Mucosa of gallbladder (tissue), 1 donor: ENCODE results near the gene UBN2. TPM values are rescaled to one million over a fixed set of nuclear protein-coding genes. Genes with fewer than 3 reads are reported as not detected.

ENCODE experiments used
- DNase-seq: peaks from one replicate; pipeline ENCODE4 v3.0.0-alpha.2; 2020; ENCODE audit warnings: low spot score
- total RNA-seq: library from RNA; stranded (reverse); gene quantifications from one replicate; pipeline ENCODE4 v1.2.1, GENCODE V29; 2021
- donor health status: DM: no; HTN: no; CAD: no.

The UBN2 gene
- total RNA-seq, 1 donor from 2014 or later = 20.4 TPM

DNA sequence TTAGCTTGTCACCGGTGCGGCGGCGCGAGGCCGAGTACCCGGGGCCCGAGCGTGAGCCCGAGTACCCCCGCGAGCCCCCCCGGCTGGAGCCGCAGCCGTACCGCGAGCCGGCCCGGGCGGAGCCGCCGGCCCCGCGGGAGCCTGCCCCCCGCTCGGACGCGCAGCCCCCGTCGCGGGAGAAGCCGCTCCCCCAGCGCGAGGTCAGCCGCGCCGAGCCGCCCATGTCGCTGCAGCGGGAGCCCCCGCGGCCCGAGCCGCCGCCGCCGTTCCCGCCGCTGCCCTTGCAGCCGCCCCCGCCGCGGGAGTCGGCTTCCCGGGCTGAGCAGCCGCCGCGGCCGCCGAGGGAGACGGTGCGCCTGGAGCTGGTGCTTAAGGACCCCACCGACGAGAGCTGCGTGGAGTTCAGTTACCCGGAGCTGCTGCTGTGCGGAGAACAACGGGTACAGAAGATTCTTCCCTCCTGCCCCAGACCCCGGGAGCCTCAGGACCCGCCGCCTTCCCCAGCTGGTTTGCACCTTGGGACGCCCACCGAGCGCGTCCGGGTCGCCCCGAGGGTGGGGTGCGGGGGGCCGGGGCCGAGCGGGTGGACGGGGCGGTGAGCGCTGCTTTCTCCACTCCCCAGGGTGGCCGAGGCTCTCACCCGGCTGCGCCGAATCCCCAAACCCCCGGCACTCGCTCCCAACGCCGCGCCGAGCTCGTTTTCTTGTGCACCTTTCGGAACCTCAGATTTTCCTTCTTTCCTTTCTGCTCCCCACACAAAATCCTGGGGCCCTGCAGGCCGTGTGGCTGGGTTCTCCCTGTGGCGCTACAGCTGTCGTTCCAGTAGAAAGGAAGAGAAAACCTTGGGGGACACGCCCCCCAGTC lies 708 bp downstream of the UBN2 start:
- no peak for DNase-seq

GRCh38 chr7:139232377-139232717 lies 1.3 kb downstream of the UBN2 start:
- no peak for DNase-seq

GRCh38 chr7:139232904-139233303 lies 1.9 kb downstream of the UBN2 start:
- DNase-seq = no peak

DNA sequence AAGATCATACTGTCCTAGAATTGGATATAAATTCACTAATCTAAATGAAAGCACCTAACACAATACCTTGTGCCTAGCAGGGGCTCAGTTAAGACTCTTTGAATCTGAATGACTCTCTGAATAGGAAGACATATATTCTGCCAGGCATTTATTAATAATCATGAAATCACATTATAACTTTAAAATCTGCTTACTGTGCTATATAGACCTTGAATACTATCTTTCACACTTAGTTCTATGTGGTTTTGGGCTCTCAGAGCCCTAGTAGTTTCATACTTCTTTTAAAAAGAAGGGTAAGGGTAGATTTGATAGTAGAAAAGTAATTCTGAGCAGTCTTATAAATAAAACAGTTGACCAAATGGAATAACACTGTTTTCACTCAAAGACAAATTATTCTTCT lies 10.2 kb downstream of the UBN2 start:
- DNase-seq = no peak

- DNase-seq = no peak
Measured at GRCh38 chr7:139242741-139243281, 11.8 kb downstream of the UBN2 start.

GRCh38 chr7:139245401-139245800 lies 14.4 kb downstream of the UBN2 start:
- no peak for DNase-seq

DNA sequence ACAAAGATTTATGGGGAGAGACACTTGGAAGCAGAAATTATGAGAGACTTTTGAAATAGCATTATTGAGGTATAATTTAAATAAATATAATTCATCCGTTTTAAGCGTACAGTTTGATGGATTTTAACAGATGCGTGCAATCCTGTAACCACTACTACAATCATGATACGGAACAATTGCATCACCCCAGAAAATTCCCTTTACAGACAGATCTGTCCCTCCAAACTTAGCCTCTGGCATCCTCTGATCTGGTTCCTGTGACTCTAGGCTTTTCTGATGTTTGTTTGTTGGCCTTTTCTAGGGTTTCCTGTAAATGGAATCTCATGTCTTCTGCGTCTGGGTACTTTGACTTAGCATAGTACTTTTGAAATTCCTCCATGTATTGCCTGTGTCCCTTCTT lies 15.5 kb downstream of the UBN2 start:
- DNase-seq = no peak

DNA sequence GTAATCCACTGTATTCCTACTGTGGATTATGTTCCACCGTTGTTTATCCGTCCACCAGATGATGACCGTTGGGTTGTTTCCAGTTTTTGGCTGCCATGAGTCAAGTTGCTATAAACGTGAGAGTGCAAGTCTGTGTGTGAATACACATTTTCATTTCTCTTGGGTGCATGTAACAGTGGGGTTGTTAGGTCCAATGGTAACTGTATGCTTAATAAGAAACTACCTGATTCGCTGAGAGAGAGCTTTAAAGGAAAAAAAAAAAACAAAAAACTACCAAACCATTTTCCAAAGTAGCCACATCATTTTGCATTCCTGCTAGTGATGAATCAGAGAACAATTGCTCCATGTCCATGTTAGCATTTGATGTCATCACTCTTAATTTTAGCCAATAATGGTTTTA lies 15.9 kb downstream of the UBN2 start:
- no peak for DNase-seq

- DNase-seq = no peak
Measured at GRCh38 chr7:139249179-139249810, 18.3 kb downstream of the UBN2 start.

DNA sequence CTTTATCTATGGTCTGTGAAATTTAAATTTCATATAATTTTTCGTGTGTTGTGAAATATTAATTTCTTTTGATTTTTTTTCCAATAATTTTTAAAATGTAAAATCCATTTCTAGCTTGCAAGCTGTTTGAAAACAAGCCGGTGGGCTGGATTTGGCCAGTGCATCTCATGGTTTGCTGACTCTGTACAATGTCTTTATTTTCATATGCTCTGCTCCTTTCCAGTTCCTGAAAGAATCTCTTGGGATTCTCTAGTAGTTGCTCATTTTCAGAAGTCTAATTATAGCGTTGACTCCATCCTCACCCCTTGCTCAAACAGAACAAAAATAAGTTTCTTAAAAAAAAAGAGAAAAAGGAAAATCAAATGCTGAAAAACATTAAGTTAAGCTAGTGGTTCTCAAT lies 21.4 kb downstream of the UBN2 start:
- DNase-seq = no peak

DNA sequence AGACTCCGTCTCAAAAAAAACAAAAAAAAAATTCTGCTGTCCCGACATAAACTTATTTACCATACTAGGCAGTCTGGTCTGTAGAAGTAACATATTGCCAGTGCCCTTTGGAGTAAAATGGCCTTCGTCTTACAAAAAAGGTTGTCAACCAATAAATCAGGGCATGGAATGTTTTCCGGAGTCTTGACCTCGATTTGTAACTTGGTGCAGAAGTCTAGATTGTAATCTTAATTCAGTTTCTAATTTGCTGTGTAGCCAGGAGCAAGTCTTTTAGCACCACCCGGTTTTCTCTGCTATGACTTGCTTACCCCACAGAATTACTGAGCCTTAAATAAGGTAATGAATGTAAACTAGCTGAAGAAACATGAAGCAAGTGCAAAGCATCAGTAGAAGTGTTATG lies 23.2 kb downstream of the UBN2 start:
- no peak for DNase-seq

DNA sequence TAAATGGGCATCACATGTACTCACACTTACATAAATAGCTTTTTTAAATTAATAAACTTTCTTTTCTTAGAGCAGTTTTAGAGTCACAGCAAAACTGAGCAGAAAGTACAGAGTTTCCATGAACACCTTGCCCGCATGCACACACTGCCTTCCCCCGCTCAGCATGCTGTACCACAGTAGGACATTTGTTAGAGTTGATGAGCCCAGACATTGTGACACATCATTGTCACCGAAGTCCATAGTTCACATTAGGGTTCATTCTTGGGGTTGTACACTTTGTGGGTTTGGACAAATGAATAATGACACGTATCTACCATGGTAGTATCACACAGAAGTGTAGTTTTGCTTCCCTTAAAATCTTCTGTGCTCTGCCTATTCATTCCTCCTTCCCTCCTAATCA lies 23.7 kb downstream of the UBN2 start:
- no peak for DNase-seq

GRCh38 chr7:139255290-139255689 lies 24.3 kb downstream of the UBN2 start:
- DNase-seq = no peak

GRCh38 chr7:139259142-139259541 lies 28.1 kb downstream of the UBN2 start:
- DNase-seq = no peak

DNA sequence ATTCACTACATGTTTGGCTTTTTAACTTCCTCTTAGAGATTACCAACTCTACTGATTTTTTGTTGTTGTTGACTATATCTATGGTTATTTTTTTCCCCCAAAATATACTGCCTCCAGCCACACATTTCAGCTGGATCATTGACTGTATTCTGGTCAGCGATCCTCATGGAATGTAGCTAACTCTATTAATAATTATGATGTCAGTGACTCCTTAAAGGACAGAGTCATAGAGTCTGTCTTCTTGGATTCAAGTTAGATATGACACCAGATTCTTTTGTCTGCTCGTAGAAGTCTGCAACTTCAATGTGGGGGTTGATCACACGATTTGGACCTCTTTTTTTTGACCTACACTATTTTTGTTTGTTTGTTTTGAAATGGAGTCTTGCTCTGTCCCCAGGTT lies 33.2 kb downstream of the UBN2 start:
- no peak for DNase-seq

DNA sequence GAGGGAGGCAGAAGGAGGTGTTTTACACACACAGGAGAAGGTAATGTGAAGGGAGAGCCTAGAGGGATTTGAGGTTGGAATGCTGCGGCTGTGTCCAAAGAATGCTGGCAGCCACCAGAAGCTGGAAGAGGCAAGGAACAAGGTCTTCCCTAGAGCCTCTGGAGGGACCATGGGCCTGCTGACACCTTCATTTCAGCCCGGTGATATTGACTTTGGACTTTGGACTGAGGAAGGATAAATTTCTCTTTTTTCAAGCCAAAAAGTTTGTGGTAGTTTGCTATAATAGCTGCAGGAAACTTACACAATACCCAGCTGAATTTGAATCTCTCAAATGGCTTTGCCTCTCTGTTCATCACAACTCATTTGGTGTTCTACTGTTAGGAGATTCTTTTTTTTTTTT lies 34.6 kb downstream of the UBN2 start:
- DNase-seq = no peak

DNA sequence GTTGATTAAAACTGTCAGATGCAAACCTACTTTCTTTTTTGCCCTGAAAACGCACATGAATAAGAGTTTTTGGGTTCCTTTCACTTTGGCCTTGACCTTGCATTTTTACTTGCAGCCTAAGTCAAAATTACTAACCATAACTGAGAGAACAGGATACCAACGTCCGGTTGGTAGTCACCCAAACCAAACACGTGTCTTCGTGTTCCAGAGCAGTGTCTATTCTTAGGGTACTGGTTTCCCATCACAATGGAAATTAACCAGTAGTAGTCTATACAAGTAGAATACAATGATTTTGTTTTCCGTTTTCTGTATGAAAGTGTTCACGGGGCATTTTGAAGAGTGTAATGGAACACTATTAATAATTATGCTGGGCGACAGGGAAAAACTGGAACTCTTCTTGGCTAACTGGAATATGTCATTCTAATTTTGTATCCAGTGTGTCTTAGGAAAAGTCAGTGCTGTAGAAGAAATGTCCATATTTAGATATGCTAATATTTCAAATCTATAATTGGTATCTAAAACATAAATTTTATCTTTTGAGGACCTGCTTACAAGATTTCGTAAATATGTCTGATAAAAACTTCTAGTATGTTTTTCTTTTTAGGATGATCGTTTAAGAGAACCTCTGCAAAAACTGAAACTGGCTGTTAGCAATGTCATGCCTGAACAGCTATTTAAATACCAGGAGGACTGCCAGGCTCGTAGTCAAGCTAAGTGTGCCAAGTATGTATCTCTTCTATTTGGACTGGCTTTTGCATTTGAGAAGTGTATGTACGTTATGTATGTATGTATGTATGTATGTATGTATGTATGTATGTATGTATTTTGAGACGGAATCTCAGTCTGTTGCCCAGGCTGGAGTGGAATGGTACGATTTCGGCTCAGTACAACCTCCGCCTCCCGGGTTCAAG lies 40.9 kb downstream of the UBN2 start:
- DNase-seq = no peak

DNA sequence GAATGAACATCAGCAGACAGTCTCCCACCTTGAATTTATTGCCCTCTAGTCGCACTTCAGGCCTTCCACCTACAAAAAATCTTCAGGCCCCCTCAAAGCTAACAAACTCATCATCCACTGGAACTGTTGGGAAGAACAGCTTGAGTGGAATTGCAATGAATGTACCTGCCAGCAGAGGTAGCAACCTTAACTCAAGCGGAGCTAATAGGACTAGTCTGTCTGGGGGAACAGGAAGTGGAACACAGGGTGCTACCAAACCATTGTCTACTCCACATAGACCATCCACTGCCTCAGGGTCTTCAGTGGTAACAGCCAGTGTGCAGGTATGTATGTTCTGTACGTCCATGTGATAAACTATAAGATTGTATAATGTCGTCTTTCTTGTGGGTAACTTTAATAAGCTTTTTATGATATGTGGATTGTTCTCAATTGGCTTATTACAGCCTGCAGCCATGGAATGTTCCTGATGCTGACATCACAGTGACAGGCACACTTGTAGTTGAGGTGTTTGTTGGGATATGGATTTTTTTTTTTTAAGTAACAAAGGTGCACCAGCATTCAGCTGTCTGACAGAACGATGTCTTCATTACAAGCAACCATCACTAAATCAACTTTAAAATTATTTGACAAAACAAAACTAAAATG lies 53.3 kb downstream of the UBN2 start:
- DNase-seq = no peak

DNA sequence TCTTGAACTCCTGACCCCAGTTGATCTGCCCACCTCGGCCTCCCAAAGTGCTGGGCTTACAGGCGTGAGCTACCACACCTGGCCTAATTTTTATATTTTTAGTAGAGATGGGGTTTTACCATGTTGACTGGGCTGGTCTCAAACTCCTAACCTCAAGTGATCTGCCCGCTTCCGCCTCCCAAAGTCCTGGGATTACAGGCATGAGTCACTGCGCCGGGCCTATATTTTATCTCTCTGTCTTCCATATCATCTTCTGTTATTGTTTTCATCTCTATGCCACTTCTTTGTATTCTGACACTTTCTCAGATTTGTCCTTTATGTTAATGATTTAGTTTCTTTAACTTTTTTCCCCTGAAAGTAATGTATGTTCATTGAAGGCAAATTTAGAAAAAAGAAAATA lies 55.1 kb downstream of the UBN2 start:
- no peak for DNase-seq

- no peak for DNase-seq
Measured at GRCh38 chr7:139292821-139293220, 61.8 kb downstream of the UBN2 start.

- no peak for DNase-seq
Measured at GRCh38 chr7:139293534-139293933, 62.5 kb downstream of the UBN2 start.

- no peak for DNase-seq
Measured at GRCh38 chr7:139294241-139294640, 63.2 kb downstream of the UBN2 start.
